Hindlimb muscle (tissue), 1 donor: ENCODE results near the gene SETSIP. TPM values are rescaled to one million over a fixed set of nuclear protein-coding genes. Genes with fewer than 3 reads are reported as not detected.
"Not testable (repeated sequence)": the region's sequence is repeated elsewhere in the genome, so short reads cannot be mapped to it uniquely, and the experiment has no call there.

ENCODE experiments used
- DNase-seq: peaks from one replicate; pipeline ENCODE4 v3.0.0-alpha.2; 2013
- polyA plus RNA-seq: library from polyadenylated mRNA; unstranded; fragments of 120-200 nt; gene quantifications from one replicate; pipeline ENCODE4 v1.2.1, GENCODE V29; 2013; ENCODE audit not compliant: insufficient read length

The SETSIP gene
- polyA plus RNA-seq: not detected

- DNase-seq: no peak
These were observed at the start of gene SETSIP for GRCh38 chr1:92075311-92075710. TSS of gene SETSIP (minus strand) at chr1:92075411. CDS start at chr1:92075411, 0 bp downstream.

- peak; percentile 12 for DNase-seq
These were observed 48.7 kb upstream of the SETSIP start for GRCh38 chr1:92123868-92124267.

- no peak for DNase-seq
These were observed 43.6 kb upstream of the SETSIP start for GRCh38 chr1:92118826-92119225.

- DNase-seq: no peak
These were observed 42.3 kb upstream of the SETSIP start for GRCh38 chr1:92117526-92117925.

- no peak for DNase-seq
These were observed 33.4 kb upstream of the SETSIP start for GRCh38 chr1:92108631-92109030.

GRCh38 chr1:92105546-92106081 lies 30.4 kb upstream of the SETSIP start:
- no peak for DNase-seq

- DNase-seq: no peak
These were observed 21.1 kb upstream of the SETSIP start for GRCh38 chr1:92096317-92096716.

- DNase-seq: no peak
These were observed 20.7 kb upstream of the SETSIP start for GRCh38 chr1:92095874-92096273.

- no peak for DNase-seq
These were observed 19.4 kb upstream of the SETSIP start for GRCh38 chr1:92094595-92094994.

GRCh38 chr1:92094090-92094489 lies 18.9 kb upstream of the SETSIP start:
- no peak for DNase-seq

- no peak for DNase-seq
These were observed 16.4 kb upstream of the SETSIP start for GRCh38 chr1:92091625-92092024.

- DNase-seq: no peak
These were observed 12.3 kb upstream of the SETSIP start for GRCh38 chr1:92087542-92087941.

- no peak for DNase-seq
These were observed 10.5 kb upstream of the SETSIP start for GRCh38 chr1:92085727-92086126.

- no peak for DNase-seq
These were observed 9.4 kb upstream of the SETSIP start for GRCh38 chr1:92084651-92085050.

GRCh38 chr1:92081031-92081430 lies 5.8 kb upstream of the SETSIP start:
- no peak for DNase-seq

- DNase-seq: peak; percentile 65
These were observed 5.1 kb upstream of the SETSIP start, which contains the start of gene BTBD8 for GRCh38 chr1:92080128-92080985. TSS of gene BTBD8 (plus strand) at chr1:92080345. CDS start at chr1:92080572, 227 bp downstream.

- no peak for DNase-seq
These were observed 4.2 kb upstream of the SETSIP start for GRCh38 chr1:92079441-92079840.

GRCh38 chr1:92078077-92078476 lies 2.9 kb upstream of the SETSIP start:
- not testable (repeated sequence) for DNase-seq

- DNase-seq: no peak
These were observed 1.2 kb upstream of the SETSIP start for GRCh38 chr1:92076363-92076762.

- DNase-seq: not testable (repeated sequence)
These were observed 765 bp downstream of the SETSIP start for GRCh38 chr1:92074446-92074845.

GRCh38 chr1:92070892-92071291 lies 4.3 kb downstream of the SETSIP start:
- no peak for DNase-seq

- DNase-seq: no peak
These were observed 8.9 kb downstream of the SETSIP start for GRCh38 chr1:92066321-92066720.

- no peak for DNase-seq
These were observed 10.2 kb downstream of the SETSIP start for GRCh38 chr1:92065042-92065441.

- DNase-seq: no peak
These were observed 23.3 kb downstream of the SETSIP start for GRCh38 chr1:92051948-92052347.
